GM18511 (cell line): ENCODE measurements around the gene STK10.

ENCODE experiments used
- ATAC-seq: cut with Tn5 transposase; IDR thresholded peaks from one replicate; pipeline ENCODE4 v1.9.1; 2021; ENCODE audit warnings: mild to moderate bottlenecking, moderate library complexity; ENCODE audit not compliant: unreplicated experiment

Gene STK10

DNA sequence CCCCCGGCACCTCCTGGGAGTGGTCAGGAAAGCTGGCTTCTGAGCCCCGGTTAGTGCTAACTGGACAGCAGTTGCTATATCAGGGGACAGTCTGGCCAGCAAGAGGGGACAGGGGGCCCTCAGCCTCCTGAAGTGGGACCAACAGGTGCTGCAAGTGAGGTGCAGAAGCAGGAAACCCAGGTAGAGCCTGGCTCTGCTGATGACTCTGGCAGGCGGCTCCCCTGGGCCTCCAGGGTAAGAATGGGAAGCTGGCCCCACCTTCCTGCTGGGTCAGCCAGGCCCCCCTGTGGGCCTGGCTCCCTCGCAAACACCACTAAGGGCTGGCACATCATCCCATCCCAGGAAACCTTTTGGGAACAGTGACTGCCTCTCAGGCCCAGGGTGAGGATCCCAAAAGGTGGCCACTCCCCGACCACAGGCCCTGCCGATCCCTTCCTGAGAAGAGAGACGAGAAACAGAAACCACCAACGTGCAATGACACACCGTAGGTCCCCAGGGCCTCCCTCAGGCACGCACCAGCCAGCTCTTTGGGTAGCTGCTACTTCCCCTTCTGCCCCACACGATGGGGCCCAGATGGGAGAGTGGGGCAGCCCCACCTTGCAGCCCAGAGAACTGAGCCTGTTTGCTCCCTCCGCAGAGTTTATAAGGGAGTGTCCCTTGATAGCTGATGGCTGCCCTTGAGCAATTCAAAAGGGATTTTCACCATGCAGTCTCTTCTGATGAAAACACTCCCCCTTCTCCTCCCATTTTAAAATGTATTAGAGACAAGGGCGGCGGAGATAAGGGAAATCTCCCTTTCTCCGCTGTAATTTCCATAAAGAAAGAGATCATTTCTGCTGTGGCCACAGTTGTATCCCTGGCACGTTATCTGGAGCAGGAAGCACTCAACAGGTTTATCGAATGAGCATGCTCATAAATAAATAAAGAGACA lies 76.8 kb downstream of the STK10 start:
- peak; percentile 87 for ATAC-seq

- ATAC-seq = no peak
Measured at GRCh38 chr5:172110260-172110815, 77.7 kb downstream of the STK10 start.

DNA sequence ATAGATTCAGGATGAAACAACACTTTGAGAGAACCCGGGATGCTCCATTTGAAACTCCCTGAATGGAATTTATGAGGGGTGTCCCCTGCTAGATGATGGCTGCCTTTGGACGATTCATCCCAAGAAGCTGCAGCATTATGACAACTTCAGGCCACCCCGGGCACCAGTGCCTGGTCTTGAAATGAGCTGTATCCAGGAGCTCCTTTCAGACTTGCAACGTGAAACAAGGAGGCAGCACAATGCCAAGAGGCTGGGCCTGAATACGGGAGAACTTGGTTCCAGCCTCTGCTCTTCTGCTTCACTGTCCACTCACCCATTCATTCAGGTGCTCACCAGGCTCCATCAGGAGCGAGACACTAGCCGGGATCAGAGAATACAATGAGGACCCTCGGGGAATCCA lies 78.3 kb downstream of the STK10 start:
- no peak for ATAC-seq

GRCh38 chr5:172107571-172107970 lies 80.5 kb downstream of the STK10 start:
- no peak for ATAC-seq

DNA sequence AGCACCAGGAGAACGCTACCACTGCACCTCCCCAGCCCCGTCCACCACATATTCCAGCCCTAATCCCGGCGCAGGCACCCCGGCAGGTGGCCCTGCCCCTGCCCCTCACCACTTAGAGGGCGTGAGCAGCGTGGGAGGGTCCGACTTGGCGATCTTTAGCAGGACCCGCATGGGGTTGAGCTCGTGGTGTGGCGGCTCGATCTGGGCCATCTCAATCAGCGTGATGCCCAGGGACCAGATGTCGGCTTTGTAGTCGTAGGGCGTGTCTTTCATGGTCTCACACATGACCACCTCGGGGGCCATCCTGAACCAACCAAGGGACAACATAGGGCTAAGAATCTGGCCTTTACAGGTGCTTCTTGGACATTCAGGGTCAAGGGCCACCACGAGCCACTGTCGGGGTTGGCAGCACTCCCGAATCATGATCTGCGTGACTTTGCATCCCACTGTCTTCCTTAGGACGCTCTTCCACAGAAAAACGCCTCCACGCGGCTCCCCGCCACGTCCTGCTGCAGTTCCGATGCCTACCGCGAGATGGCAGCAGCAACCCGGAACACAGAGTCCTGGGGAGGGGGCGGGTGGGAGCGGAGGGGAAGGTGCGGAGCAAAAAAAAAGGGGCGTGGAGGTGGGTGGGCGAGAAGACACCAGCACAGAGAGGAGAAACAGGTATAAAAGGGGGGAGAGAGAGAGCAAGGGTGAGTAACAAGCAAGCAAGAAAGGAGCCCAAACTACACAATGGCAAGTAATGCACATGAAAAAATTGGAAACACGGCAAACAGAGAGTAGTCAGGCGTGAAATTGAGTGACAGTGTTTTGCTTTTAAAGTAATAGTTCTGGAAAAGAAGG lies 81.3 kb downstream of the STK10 start:
- no peak for ATAC-seq

DNA sequence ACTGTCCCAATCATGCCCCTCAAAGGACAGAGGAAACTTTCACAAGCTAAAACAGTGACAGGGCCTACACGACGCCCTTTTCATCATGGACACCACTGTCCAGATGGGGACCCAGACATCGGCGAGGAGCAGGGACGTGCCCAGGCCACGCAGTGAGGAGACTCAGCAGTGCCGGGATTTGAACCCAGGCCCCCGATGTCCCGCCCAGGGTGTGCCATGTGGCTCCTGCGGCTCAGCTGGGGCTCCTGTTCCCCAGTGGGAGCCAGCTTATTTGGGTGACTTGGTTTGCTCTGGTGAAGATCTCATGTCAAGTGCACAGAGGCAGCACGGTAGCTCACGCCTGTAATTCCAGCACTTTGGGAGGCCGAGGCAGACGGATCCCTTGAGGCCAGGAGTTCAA lies 82.2 kb downstream of the STK10 start:
- no peak for ATAC-seq

DNA sequence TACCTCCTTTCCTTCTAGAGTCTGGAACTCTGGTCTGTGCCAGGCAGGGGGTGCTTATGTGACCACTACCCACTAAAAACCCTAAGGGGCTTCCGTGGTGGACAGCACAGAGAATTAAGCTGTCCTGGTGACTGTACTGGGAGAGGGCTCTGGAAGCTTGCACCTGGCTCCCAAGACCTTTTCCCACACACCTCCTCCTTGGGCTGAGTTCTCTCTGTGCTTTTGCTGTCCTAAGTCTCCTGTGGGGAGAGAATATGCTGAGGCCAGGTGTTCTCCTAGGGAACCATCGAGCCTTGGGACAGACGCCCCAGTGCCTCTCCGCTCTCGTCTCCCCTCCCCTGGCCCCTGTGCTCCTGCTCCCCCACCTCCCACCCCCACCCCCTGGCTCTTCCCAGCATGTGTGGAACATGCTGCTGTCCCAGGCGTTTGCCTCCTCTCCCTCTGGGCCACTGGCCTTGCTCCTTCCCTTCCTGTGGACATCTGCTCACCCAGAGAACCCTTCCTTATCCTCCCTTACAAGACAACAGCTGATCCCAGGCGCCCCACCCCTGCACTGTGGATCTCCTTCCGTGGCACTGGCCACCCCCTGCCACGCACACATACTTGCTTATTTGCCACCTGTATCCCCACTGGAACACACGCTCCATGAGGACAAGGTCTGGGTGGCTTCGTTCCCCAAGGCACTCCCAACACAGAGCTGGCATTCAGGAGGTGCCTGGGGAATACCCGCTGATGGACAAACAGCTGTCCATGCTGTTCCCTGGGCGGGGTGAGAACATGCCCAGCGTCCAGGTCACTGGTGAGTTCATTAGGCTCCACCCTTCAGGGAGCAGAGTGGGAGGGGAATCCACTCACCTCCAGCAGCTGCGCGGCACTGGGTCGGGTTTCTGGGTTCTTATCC lies 83.0 kb downstream of the STK10 start:
- ATAC-seq = no peak

DNA sequence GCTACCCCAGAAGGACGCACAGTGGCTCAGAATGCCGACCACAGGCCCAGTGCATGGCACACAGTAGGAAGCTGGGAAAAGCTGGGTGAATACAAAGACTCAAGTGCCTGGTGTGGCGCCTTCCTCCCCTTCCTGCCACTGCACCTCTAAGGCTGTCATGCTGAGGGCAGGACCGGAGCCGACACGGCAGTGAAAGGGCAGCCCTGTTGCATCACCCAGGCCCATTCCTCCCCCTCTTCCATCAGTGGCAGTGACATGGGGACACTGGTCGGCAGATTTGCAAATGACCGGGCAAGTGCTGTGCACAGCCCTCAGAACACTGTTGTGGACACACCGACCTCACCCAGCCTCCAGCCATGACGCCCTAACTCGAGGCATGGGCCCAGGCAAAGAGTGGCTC lies 84.0 kb downstream of the STK10 start:
- no peak for ATAC-seq

- no peak for ATAC-seq
Measured at GRCh38 chr5:172102913-172103626, 85.0 kb downstream of the STK10 start.

GRCh38 chr5:172102218-172102870 lies 85.7 kb downstream of the STK10 start:
- no peak for ATAC-seq

DNA sequence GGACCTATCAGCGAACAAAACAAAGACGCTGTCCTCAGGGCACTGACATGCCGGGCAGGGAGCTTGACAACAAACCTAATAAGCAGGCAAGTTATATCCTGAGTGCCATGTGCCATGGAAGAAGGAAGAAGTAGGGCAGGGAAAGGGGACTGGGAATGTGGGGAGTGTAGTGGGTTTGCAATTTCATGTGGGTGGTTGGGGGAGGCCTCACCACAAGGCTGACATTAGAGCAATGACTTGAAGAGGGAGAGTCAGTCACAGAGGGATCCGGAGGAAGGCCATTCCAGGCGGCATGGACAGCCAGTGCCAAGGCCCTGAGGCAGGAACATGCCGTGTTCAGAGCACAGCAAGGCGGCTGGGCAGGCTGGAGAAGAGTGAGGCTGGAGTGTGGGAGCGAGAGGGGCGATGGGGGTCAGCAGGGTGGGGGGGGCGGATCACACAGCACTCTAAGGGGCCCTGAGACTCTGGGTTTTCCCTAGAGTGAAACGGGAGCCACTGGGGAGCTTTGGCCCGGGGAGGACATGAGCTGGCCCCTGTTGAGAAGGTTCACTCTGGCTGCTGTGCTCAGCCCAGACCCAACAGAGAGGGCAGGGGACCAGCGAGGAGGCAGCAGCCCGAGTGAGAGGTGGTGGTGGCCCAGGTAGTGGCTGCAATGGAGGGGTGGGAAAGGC lies 86.3 kb downstream of the STK10 start:
- no peak for ATAC-seq

DNA sequence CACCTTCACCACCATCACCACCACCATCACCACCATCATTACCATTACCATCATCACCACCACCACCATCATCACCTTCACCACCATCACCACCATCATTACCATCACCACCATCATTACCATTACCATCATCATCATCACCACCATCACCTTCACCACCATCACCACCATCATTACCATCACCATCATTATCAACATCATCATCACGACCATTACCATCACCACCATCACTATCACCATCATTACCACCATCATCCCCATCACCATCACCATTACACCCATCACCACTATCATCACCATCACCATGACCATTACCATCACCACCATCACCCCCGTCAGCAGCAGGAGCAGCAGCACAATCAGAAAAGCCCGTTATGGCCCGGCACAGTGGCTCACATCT lies 89.1 kb downstream of the STK10 start:
- no peak for ATAC-seq

DNA sequence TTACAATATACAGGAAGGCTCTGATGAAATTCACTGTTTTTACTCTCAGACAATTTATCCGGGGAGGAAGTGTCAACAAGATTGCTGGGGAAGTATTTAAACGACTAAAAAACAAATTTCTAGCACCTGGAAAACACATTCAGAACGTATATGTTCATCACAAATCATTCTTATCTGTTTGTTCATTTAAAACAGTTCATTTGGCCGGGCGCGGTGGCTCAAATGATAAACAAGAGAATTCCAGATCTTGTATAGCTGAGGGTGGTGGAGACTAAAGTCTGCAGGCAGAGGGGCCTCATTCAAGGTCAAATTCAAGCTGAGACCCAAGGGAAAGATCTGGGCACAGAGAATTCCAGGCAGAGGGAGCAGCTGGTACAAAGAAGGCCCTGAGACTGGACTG lies 90.0 kb downstream of the STK10 start:
- no peak for ATAC-seq

GRCh38 chr5:172097356-172097755 lies 90.7 kb downstream of the STK10 start:
- ATAC-seq = no peak

- ATAC-seq = no peak
Measured at GRCh38 chr5:172096207-172096940, 91.7 kb downstream of the STK10 start.

DNA sequence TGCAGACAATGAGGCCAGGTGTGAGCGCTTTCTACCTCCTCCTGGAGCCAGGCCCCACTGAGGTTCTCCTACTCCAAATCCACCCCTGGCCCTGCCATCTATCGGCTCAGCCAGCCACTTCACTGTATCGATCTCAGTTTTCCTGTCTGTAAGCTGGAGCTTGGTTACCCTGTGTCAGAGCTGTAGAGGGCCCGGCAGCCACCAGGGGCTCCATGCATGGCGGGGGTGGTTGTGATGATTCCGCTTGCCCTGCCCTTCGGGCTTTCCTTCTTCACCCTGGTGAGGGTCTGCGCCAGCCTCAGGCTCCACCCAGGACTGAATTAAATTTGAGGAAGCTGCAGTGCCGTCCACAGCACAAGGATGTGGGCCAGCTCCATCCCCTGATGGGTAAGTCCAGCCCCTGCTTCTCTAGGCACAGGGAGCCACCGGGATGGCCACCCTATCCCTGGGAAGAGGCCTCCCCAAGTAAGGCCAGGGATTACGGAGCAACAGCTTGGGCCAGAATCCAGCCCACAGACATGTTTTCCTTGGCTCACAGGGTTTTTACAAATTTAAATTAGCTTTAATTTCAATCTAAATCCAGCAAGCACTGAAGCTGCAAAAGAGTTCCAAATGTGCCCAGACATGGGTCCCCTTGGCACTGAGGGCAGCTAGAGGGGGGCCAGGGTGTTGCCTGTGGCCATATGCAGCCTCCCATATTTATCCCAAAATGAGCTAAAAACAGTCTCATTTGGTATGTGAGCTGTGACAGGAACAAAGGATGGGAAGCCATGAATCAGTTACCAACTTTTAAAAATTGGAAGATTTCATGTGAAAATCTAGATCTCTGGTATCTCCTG lies 92.4 kb downstream of the STK10 start:
- ATAC-seq = no peak

DNA sequence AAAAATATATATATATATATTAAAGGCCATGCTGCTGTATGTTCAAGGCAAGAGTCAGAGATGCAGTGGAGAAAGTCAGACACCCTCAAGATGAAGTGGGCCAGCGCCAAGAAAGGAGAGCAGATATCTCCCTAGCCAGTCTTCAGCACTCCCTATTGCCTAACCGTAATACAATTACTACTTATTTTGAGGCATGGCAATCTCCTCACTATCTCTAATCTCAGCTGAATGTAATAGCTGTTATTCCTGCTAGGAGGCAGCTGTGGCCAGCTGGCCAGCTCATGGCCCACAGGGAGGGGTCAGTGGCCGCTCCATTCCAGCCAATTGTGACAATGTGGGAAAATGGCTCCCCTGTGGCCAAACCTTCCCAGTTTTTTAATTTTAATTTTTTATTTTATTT lies 94.1 kb downstream of the STK10 start:
- no peak for ATAC-seq
